ENCODE measurements around the gene YIF1B. TPM values are rescaled to one million over a fixed set of nuclear protein-coding genes. Genes with fewer than 3 reads are reported as not detected.

YIF1B gene
- total and polyA plus RNA-seq, 2 of the 4 experiments (the other 2 are of a cell fraction) = 72.2 to 165 TPM

- Histone ChIP-seq H3K56ac (ENCODE audit: extremely low read depth, insufficient read depth, low read length) (no peak overlapping the region), H2BK20ac (ENCODE audit: low read depth, low read length) (no peak overlapping the region), H3K4me1 (ENCODE audit: control insufficient read depth, insufficient read depth, low read length) (no peaks in the 10 kb centered on the region), H3K9me3 (ENCODE audit: control insufficient read depth, insufficient read depth, low read length) (no peaks in the 10 kb centered on the region), H2AK9ac (replicated peaks; ENCODE audit: low read depth, low read length, poor library complexity) (no peak overlapping the region), H3K27ac (ENCODE audit: insufficient read depth, low read length) (no peak overlapping the region), H3K9ac (ENCODE audit: low read depth, low read length) (no peak overlapping the region), H2BK15ac (ENCODE audit: low read depth, low read length) (no peak overlapping the region), H2BK120ac (ENCODE audit: low read depth, low read length) (no peak overlapping the region), H4K91ac (ENCODE audit: insufficient read depth, low read depth, low read length) (no peak overlapping the region), H3K9me1 (ENCODE audit: insufficient read depth, low read length) (no peaks in the 10 kb centered on the region), H2AFZ (replicated peaks; ENCODE audit: low read length, poor library complexity) (no peak overlapping the region), H3K18ac (ENCODE audit: low read depth, low read length) (no peak overlapping the region), H4K5ac (ENCODE audit: low read depth, low read length) (no peak overlapping the region), H2AK5ac (ENCODE audit: low read depth, low read length) (no peak overlapping the region), H3K4me3 (ENCODE audit: insufficient read depth, low read depth, low read length) (no peak overlapping the region), H4K20me1 (ENCODE audit: insufficient read depth, low read length) (no peaks in the 10 kb centered on the region), H2BK5ac (ENCODE audit: low read depth, low read length, poor library complexity, severe bottlenecking) (no peak overlapping the region), H3K27me3 (ENCODE audit: control insufficient read depth, insufficient read depth, low read length) (peaks cover 23% of the 10 kb centered on the region; the same call in 1 of the 2 replicates), H4K8ac (ENCODE audit: low read depth in 2 of 2, low read length in 2 of 2) (no peak overlapping the region), H3K14ac (replicated peaks; ENCODE audit: low read depth, low read length) (no peak overlapping the region), H3K4ac (ENCODE audit: low read depth, low read length) (no peak overlapping the region), H3K36me3 (ENCODE audit: control insufficient read depth, insufficient read depth, low read length) (no peaks in the 10 kb centered on the region), H3K23ac (ENCODE audit: low read depth, low read length) (no peak overlapping the region), H3K79me1 (ENCODE audit: low read depth in 1 of 2, low read length in 2 of 2) (no peaks in the 10 kb centered on the region), H3K4me2 (ENCODE audit: low read depth, low read length) (no peak overlapping the region)
- BruUV-seq (replicated peaks) = no TSS peak
- CTCF ChIA-PET = no interaction called here
- TF ChIP-seq USF2 (IDR thresholded peaks at IDR 0.05; ENCODE audit: low read depth, low read length) = no peak
- TF ChIP-seq RAD21 (IDR thresholded peaks at IDR 0.05; ENCODE audit: low read length) = no peak
- no peak for TF ChIP-seq CEBPB (IDR thresholded peaks at IDR 0.05; ENCODE audit: low read depth, low read length)
- no peak for TF ChIP-seq ELK1 (IDR thresholded peaks at IDR 0.05; ENCODE audit: borderline replicate concordance, low read depth, low read length)
- TF ChIP-seq SMC3 (IDR thresholded peaks at IDR 0.05; ENCODE audit: low read depth, low read length) = no peak
- TF ChIP-seq MAZ (IDR thresholded peaks at IDR 0.05; ENCODE audit: borderline replicate concordance, low read depth, low read length) = no peak
- TF ChIP-seq BHLHE40 (IDR thresholded peaks at IDR 0.05; ENCODE audit: low read depth, low read length) = no peak
- no peak for TF ChIP-seq CHD1 (IDR thresholded peaks at IDR 0.05; ENCODE audit: low read depth, low read length)
- TF ChIP-seq MXI1 (IDR thresholded peaks at IDR 0.05; ENCODE audit: borderline replicate concordance, low read depth, low read length) = no peak
- TF ChIP-seq, protein P1, sequence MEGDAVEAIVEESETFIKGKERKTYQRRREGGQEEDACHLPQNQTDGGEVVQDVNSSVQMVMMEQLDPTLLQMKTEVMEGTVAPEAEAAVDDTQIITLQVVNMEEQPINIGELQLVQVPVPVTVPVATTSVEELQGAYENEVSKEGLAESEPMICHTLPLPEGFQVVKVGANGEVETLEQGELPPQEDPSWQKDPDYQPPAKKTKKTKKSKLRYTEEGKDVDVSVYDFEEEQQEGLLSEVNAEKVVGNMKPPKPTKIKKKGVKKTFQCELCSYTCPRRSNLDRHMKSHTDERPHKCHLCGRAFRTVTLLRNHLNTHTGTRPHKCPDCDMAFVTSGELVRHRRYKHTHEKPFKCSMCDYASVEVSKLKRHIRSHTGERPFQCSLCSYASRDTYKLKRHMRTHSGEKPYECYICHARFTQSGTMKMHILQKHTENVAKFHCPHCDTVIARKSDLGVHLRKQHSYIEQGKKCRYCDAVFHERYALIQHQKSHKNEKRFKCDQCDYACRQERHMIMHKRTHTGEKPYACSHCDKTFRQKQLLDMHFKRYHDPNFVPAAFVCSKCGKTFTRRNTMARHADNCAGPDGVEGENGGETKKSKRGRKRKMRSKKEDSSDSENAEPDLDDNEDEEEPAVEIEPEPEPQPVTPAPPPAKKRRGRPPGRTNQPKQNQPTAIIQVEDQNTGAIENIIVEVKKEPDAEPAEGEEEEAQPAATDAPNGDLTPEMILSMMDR (conservative IDR thresholded peaks at IDR 0.05; ENCODE audit: low read depth, low read length) = no peak
- TF ChIP-seq FOS (IDR thresholded peaks at IDR 0.05; ENCODE audit: low read depth, low read length) = no peak
- no peak for TF ChIP-seq NFE2L2 (IDR thresholded peaks at IDR 0.05; ENCODE audit: low read depth, low read length)
- no peak for TF ChIP-seq POLR2A (IDR thresholded peaks at IDR 0.05; ENCODE audit: low read depth, low read length)
- no peak for TF ChIP-seq MAFK (IDR thresholded peaks at IDR 0.05; ENCODE audit: low read depth, low read length)
- TF ChIP-seq RFX5 (IDR thresholded peaks at IDR 0.05; ENCODE audit: low read depth, low read length) = no peak
- TF ChIP-seq RCOR1 (IDR thresholded peaks at IDR 0.05; ENCODE audit: insufficient replicate concordance, low read length) = no peak
- intact Hi-C loops (cut with micrococcal nuclease) (no loop called here), dilution Hi-C loops (cut with HindIII; ENCODE audit: low sequenced_read_pairs, unreplicated experiment) (no loop called here), in situ Hi-C loops (cut with MboI; ENCODE audit: low sequenced_read_pairs) (no loop called here)
- 59% methylated on average over 5 of the region's 8 CpGs; no CpG with 5 or more reads in 1 of the 2 experiments for WGBS, 2 experiments (ENCODE audit: extremely low coverage in 2 of 2, insufficient read length in 1 of 2)
- DNase-seq = no peak
- POLR2A ChIA-PET (ENCODE audit: unreplicated experiment) = no interaction called here
- ATAC-seq (ENCODE audit: low read depth) = no peak
These were observed 36.9 kb upstream of the YIF1B start for GRCh38 chr19:38352611-38353010.
